Measurements from ENCODE around the gene SMR3A. TPM values are rescaled to one million over a fixed set of nuclear protein-coding genes. Genes with fewer than 3 reads are reported as not detected.

The SMR3A gene
- total RNA-seq, 1 donor from 2014 or later = not detected

DNA sequence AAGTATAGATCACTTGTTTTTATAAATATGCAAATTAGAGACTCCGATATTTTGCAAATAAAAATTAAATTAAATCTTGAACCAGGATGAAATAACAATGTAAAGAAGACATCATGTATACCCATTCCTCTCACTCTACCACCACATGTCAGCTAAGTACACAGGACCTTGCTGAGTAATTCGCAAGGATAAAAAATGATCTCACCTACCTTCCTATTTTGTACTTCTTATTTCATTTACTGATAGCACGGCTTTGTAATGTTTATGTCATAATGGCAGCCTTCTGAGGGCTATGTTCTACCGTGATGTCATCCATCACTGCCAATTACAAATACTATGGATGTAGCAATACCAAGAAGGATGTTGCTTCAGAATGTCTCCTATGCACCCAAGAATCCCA is 11.4 kb downstream of the SMR3A start:
- DNase-seq (ENCODE audit: low read depth) = no peak
- Histone ChIP-seq H3K36me3 (ENCODE audit: control insufficient read depth, insufficient read depth, low read length) (no peaks in the 10 kb centered on the region), H3K27me3 (ENCODE audit: control insufficient read depth, insufficient read depth, low read length) (no peaks in the 10 kb centered on the region), H3K4me3 (ENCODE audit: low read depth, low read length) (no peak overlapping the region)
- TF ChIP-seq, protein P1, sequence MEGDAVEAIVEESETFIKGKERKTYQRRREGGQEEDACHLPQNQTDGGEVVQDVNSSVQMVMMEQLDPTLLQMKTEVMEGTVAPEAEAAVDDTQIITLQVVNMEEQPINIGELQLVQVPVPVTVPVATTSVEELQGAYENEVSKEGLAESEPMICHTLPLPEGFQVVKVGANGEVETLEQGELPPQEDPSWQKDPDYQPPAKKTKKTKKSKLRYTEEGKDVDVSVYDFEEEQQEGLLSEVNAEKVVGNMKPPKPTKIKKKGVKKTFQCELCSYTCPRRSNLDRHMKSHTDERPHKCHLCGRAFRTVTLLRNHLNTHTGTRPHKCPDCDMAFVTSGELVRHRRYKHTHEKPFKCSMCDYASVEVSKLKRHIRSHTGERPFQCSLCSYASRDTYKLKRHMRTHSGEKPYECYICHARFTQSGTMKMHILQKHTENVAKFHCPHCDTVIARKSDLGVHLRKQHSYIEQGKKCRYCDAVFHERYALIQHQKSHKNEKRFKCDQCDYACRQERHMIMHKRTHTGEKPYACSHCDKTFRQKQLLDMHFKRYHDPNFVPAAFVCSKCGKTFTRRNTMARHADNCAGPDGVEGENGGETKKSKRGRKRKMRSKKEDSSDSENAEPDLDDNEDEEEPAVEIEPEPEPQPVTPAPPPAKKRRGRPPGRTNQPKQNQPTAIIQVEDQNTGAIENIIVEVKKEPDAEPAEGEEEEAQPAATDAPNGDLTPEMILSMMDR (IDR thresholded peaks at IDR 0.05; ENCODE audit: insufficient read depth, low read length, poor library complexity, severe bottlenecking) = no peak

DNA sequence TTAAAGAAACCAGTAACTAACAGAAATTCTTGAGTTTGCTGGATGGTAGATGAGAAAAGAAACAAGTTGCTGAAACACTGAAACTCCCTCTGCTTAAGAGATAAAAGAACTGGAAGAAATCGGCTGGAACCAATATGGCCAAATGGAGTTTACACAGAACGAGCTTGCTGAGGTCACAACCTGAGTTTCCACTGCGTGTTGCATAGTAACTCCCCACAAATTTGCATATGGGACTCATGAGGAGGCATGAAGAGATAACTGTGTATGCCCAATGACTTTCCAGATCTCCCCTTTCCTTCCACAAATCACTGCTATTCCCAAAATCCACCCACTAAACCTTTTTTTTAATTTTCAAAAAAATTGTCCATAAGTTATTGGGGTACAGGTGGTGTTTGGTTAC is 12.2 kb downstream of the SMR3A start:
- H3K27me3 ChIP-seq (ENCODE audit: control insufficient read depth, insufficient read depth, low read length) = no peaks in the 10 kb centered on the region
- TF ChIP-seq, protein P1 (IDR thresholded peaks at IDR 0.05; ENCODE audit: insufficient read depth, low read length, poor library complexity, severe bottlenecking) = no peak
- DNase-seq (ENCODE audit: low read depth) = no peak
- no peaks in the 10 kb centered on the region for H3K36me3 ChIP-seq (ENCODE audit: control insufficient read depth, insufficient read depth, low read length)
- H3K4me3 ChIP-seq (ENCODE audit: low read depth, low read length) = no peak overlapping the region

DNA sequence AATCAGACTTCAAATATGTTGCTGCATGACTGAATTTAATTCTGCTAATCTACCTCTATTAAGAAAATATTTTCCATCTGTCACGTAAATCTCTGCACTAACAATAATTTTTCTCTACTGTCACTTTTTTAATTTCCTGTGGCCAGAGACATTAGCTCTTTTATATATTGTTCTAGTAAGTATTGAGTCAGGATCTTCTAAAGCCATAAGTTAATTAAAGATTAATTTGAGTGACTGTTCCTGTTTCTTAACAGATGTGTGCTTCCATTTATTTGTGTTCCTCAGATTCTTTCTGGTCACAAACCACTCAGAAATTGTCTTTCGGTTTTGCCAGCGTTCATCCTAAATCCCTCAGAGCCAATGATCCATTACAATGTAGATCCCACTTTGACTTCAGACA is 20.0 kb downstream of the SMR3A start:
- no peaks in the 10 kb centered on the region for H3K36me3 ChIP-seq (ENCODE audit: control insufficient read depth, insufficient read depth, low read length)
- H3K4me3 ChIP-seq (ENCODE audit: low read depth, low read length) = no peak overlapping the region
- TF ChIP-seq, protein P1 (IDR thresholded peaks at IDR 0.05; ENCODE audit: insufficient read depth, low read length, poor library complexity, severe bottlenecking) = no peak
- no peak for DNase-seq (ENCODE audit: low read depth)
- no peaks in the 10 kb centered on the region for H3K27me3 ChIP-seq (ENCODE audit: control insufficient read depth, insufficient read depth, low read length)

DNA sequence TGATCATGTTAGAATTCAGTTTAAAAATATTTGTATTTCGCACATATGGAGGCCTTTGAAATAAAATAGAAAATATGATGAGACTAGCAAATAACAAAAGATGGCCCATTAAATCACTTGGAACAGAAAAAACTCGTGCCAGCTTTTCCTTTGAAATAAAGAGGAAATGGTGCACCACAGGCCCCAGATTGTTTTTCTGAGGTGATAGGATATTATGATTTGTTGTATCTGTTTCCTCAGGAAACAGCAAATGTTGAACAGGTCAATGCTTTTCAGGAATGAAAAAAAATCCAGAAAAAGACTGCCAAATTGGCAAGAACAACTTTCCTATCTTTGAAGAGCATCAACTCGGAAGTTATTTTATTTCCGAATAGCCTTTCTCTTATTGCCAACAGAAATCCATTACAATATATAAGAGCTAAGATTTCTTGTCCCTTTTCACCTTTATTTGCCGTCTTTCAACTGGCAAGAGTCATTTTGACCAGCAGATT is 22.2 kb downstream of the SMR3A start, which contains the start of gene SMR3B:
TSS of gene SMR3B (plus strand) at position 441 of the 491 bp plus-strand sequence. CDS start 1,380 bp downstream, outside the sequence.
- no peaks in the 10 kb centered on the region for H3K27me3 ChIP-seq (ENCODE audit: control insufficient read depth, insufficient read depth, low read length)
- DNase-seq (ENCODE audit: low read depth) = no peak
- TF ChIP-seq, protein P1 (IDR thresholded peaks at IDR 0.05; ENCODE audit: insufficient read depth, low read length, poor library complexity, severe bottlenecking) = no peak
- no peaks in the 10 kb centered on the region for H3K36me3 ChIP-seq (ENCODE audit: control insufficient read depth, insufficient read depth, low read length)
- no peak within 1 kb of the TSS for H3K4me3 ChIP-seq (ENCODE audit: low read depth, low read length)

DNA sequence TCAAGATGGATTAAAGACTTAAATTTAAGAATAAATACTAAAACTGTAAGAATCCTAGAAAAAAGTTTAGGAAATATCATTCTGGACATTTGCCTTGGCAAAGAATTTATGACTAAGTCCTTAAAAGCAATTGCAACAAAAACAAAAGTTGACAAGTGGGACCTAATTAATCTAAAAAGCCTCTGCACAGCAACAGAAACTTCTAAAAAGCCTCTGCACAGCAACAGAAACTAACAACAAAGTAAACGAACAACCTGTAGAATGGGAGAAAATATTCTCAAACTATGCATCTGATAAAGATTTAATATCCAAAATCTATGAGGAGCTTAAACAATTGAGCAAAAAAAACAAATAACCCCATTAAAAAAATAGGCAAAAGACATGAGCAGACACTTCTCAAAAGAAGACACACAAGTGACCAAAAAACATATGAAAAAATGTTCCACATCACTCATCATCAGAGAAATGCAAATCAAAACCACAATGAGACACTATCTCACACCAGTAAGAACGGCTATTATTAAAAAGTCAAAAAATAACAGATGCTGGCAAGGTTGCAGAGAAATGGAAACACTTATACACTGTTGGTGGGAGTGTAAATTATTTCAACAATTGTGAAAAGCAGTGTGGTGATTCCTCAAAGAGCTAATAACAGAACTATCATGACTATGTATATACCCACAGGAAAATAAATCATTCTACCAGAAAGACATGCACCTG is 31.7 kb downstream of the SMR3A start:
- no peak overlapping the region for H3K4me3 ChIP-seq (ENCODE audit: low read depth, low read length)
- no peak for DNase-seq (ENCODE audit: low read depth)
- H3K27me3 ChIP-seq (ENCODE audit: control insufficient read depth, insufficient read depth, low read length) = no peaks in the 10 kb centered on the region
- TF ChIP-seq, protein P1 (IDR thresholded peaks at IDR 0.05; ENCODE audit: insufficient read depth, low read length, poor library complexity, severe bottlenecking) = no peak
- no peaks in the 10 kb centered on the region for H3K36me3 ChIP-seq (ENCODE audit: control insufficient read depth, insufficient read depth, low read length)

DNA sequence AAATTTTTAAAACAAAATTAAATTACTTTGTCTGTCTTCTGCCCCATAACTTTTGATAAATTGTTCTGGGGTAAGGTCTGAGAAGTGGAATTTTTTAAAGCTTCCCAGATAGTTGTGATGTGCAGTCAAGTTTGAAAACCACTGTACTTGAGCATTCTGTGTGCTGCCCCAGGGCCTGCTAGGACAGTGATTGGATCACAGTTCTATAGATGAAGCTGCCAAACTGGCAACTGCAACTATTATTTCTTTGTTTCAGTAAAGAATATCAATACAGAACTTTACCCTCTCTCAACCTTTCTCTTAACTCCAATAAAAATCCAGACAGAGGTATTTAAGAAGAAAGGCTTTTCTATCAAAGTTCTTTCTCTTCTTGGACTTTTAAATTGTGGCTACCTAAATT is 37.0 kb downstream of the SMR3A start, which contains the start of gene OPRPN:
TSS of gene OPRPN (plus strand) at position 361 of the 400 bp plus-strand sequence. CDS start 1,346 bp downstream, outside the sequence.
- TF ChIP-seq, protein P1 (IDR thresholded peaks at IDR 0.05; ENCODE audit: insufficient read depth, low read length, poor library complexity, severe bottlenecking) = no peak
- no peaks in the 10 kb centered on the region for H3K27me3 ChIP-seq (ENCODE audit: control insufficient read depth, insufficient read depth, low read length)
- no peaks in the 10 kb centered on the region for H3K36me3 ChIP-seq (ENCODE audit: control insufficient read depth, insufficient read depth, low read length)
- DNase-seq (ENCODE audit: low read depth) = no peak
- no peak within 1 kb of the TSS for H3K4me3 ChIP-seq (ENCODE audit: low read depth, low read length)
